Endodermal cell (in vitro differentiated cells): ENCODE data around the gene APEH. TPM values are rescaled to one million over a fixed set of nuclear protein-coding genes. Genes with fewer than 3 reads are reported as not detected.

Experiments used
- DNase-seq: peaks from one replicate; pipeline ENCODE4 v3.0.0-alpha.2; 2017
- H3K27ac ChIP-seq: 2 replicates; pipeline ENCODE4 v1.5.1; 2013; ENCODE audit warnings: mild to moderate bottlenecking, low read depth, low read length, moderate library complexity
- H3K27me3 ChIP-seq: 2 replicates; pipeline ENCODE4 v1.6.1; 2013; ENCODE audit warnings: mild to moderate bottlenecking, low read length, moderate library complexity; ENCODE audit not compliant: insufficient read depth, control insufficient read depth, poor library complexity, severe bottlenecking
- H3K36me3 ChIP-seq: 2 replicates; pipeline ENCODE4 v1.7.0; 2013; ENCODE audit warnings: mild to moderate bottlenecking, low read length, moderate library complexity; ENCODE audit not compliant: control insufficient read depth, insufficient read depth
- H3K4me1 ChIP-seq: one replicate; pipeline ENCODE4 v1.7.0; 2013; ENCODE audit warnings: low read length; ENCODE audit not compliant: control insufficient read depth, insufficient read depth
- H3K4me3 ChIP-seq: 2 replicates; pipeline ENCODE4 v1.5.1; 2013; ENCODE audit warnings: mild to moderate bottlenecking, low read length, moderate library complexity
- H3K9ac ChIP-seq: 2 replicates; pipeline ENCODE4 v1.6.1; 2013; ENCODE audit warnings: mild to moderate bottlenecking, low read length, moderate library complexity; ENCODE audit not compliant: poor library complexity, severe bottlenecking; ENCODE audit errors: extremely low read depth
- H3K9me3 ChIP-seq: 2 replicates; pipeline ENCODE4 v1.6.1; 2013; ENCODE audit warnings: mild to moderate bottlenecking, low read length, moderate library complexity; ENCODE audit not compliant: control insufficient read depth
- H3K27ac Mint-ChIP-seq: 2 replicates; pipeline ENCODE4 v1.8.0; 2020; ENCODE audit warnings: mixed read lengths
- H3K27me3 Mint-ChIP-seq: 2 replicates; pipeline ENCODE4 v1.8.0; 2021; ENCODE audit warnings: mild to moderate bottlenecking, mixed read lengths; ENCODE audit not compliant: insufficient read depth
- H3K36me3 Mint-ChIP-seq: 2 replicates; pipeline ENCODE4 v1.8.0; 2020; ENCODE audit warnings: low read depth, mixed read lengths
- H3K4me1 Mint-ChIP-seq: 2 replicates; pipeline ENCODE4 v1.8.0; 2020; ENCODE audit warnings: mixed read lengths
- H3K4me3 Mint-ChIP-seq: 2 replicates; pipeline ENCODE4 v1.8.0; 2020; ENCODE audit warnings: mild to moderate bottlenecking, moderate library complexity, mixed read lengths
- H3K9me3 Mint-ChIP-seq: 2 replicates; pipeline ENCODE4 v1.8.0; 2020; ENCODE audit warnings: mild to moderate bottlenecking, mixed read lengths
- WGBS, 2 experiments: methylation state at CpG; one replicate each; pipeline versions ENCODE4 v1.1.5 to v1.1.7; 2013; ENCODE audit warnings: missing lambda C conversion rate in 2 of 2, mixed read lengths in 1 of 2; ENCODE audit not compliant: insufficient coverage in 1 of 2, insufficient read length in 1 of 2; 5-methylcytosine and 5-hydroxymethylcytosine counted together
- total RNA-seq, 2 donors: library from RNA; stranded (reverse); fragmentation: NEBNext Ultra II Directional in 1 of 2; extraction: Animal tissue kit (Norgen Biotek cat#: 25700) in 1 of 2; gene quantifications; 2 replicates in 1 of 2; 3 replicates in 1 of 2; pipeline ENCODE4 v1.2.1, GENCODE V29; 2021
- TF ChIP-seq, protein P1 (sequence below): fragments of 200-600 bp; sonication (generic); conservative IDR thresholded peaks from 2 replicates; pipeline ENCODE4 v1.5.0; 2021; ENCODE audit warnings: antibody characterized with exemption, mild to moderate bottlenecking

Gene APEH
- total RNA-seq, 2 donors from 2014 or later: 188 to 216 TPM

DNA sequence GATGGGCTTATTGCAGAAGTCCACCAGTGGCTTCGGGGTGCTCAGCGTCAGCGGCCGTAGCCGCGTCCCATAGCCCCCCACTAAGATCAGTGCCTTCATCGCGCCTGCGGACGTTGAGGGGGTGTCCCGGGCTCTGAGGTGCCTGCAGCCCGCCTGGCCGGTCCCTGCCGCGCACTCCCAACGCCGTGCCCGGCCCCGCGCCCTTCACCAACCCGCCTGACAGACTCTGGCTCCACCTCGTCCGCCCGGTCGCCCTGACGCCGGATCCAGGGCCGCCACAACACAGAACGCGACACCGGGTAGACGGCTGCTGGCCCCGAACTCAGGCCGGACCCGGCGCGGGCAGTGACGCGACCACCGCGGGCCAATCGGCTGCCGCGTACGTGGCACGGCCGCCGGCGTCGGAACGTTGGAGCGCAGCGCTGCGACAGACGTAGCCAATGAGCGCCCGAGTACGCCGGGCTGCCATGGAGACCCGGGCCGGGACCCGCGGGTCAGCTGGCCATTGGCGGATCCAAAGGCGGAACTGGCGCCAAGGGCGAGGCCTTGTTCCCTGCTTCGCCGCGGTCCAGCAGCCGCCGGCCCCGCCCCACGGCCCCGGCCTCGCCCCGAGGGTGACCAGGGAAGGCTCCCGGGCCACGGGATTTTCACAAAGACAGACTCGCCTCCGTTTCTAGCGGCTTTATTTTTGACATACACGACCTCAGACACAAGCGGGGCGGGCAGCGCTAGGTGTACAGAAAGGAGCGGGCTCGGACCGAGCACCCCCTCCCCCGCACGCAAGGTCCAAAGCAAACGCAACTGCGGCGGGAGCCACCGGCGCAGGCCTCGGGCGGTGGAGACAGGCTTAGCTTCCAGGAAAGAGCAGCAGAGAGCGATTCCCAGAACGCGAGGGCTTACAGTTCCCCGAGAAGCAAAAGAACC, 49.7 kb downstream of the APEH start, which contains the start of gene GMPPB:
Gene GMPPB, minus strand, starts transcription at position 324 of the 924 bp plus-strand sequence. Its CDS starts 225 bp downstream, at position 99.
- peaks cover 7% of the 10 kb centered on the region for H3K4me1 ChIP-seq
- peaks cover 61% of the 10 kb centered on the region for H3K36me3 ChIP-seq
- H3K9me3 ChIP-seq: no peaks in the 10 kb centered on the region
- H3K27me3 ChIP-seq: no peaks in the 10 kb centered on the region
- Mint-ChIP-seq H3K27me3 (no peaks in the 10 kb centered on the region), H3K27ac (peak within 1 kb of the TSS; percentile 99), H3K4me3 (peak within 1 kb of the TSS; percentile 87), H3K36me3 (peaks cover 39% of the 10 kb centered on the region), H3K4me1 (peaks cover 5% of the 10 kb centered on the region), H3K9me3 (no peaks in the 10 kb centered on the region)
- peak within 1 kb of the TSS; percentile 97 for H3K4me3 ChIP-seq
- 1% methylated on average over 71 to 102 of the region's 102 CpGs for WGBS, 2 experiments
- H3K27ac ChIP-seq: peak within 1 kb of the TSS; percentile 92
- DNase-seq: peak; percentile 98
- TF ChIP-seq, protein P1, sequence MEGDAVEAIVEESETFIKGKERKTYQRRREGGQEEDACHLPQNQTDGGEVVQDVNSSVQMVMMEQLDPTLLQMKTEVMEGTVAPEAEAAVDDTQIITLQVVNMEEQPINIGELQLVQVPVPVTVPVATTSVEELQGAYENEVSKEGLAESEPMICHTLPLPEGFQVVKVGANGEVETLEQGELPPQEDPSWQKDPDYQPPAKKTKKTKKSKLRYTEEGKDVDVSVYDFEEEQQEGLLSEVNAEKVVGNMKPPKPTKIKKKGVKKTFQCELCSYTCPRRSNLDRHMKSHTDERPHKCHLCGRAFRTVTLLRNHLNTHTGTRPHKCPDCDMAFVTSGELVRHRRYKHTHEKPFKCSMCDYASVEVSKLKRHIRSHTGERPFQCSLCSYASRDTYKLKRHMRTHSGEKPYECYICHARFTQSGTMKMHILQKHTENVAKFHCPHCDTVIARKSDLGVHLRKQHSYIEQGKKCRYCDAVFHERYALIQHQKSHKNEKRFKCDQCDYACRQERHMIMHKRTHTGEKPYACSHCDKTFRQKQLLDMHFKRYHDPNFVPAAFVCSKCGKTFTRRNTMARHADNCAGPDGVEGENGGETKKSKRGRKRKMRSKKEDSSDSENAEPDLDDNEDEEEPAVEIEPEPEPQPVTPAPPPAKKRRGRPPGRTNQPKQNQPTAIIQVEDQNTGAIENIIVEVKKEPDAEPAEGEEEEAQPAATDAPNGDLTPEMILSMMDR: no peak
- peak within 1 kb of the TSS; percentile 98 for H3K9ac ChIP-seq

DNA sequence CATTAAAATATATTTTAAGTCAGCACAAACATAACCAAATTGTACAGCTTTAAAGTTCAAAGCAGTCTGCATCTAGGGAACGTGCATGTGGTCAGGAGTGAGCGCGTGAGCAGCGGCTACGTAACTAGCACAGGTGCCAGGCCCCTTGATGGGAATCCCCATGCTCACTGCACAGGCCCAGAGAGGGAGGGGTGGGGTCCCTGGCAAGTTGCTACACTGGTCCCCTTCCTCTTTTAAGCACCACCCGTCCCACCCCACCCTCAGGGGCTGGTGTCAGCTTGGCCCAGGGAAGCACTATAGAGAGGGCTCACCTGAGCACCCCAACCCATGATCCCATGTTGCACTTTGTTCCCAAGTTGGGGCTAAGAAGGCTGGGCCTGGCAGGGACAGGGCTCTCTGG, 50.4 kb downstream of the APEH start:
- TF ChIP-seq, protein P1: no peak
- Histone ChIP-seq H3K9ac (peak overlapping the region; percentile 98), H3K4me1 (peaks cover 7% of the 10 kb centered on the region), H3K27me3 (no peaks in the 10 kb centered on the region), H3K4me3 (peak overlapping the region; percentile 80), H3K36me3 (peaks cover 63% of the 10 kb centered on the region), H3K9me3 (no peaks in the 10 kb centered on the region), H3K27ac (peak overlapping the region; percentile 86)
- 51 to 83% methylated on average over 5 to 6 of the region's 6 CpGs for WGBS, 2 experiments
- Mint-ChIP-seq H3K4me1 (peaks cover 4% of the 10 kb centered on the region), H3K27me3 (no peaks in the 10 kb centered on the region), H3K27ac (peak overlapping the region; percentile 99), H3K36me3 (peaks cover 39% of the 10 kb centered on the region), H3K9me3 (no peaks in the 10 kb centered on the region), H3K4me3 (peak overlapping the region; percentile 87)
- DNase-seq: peak; percentile 59

DNA sequence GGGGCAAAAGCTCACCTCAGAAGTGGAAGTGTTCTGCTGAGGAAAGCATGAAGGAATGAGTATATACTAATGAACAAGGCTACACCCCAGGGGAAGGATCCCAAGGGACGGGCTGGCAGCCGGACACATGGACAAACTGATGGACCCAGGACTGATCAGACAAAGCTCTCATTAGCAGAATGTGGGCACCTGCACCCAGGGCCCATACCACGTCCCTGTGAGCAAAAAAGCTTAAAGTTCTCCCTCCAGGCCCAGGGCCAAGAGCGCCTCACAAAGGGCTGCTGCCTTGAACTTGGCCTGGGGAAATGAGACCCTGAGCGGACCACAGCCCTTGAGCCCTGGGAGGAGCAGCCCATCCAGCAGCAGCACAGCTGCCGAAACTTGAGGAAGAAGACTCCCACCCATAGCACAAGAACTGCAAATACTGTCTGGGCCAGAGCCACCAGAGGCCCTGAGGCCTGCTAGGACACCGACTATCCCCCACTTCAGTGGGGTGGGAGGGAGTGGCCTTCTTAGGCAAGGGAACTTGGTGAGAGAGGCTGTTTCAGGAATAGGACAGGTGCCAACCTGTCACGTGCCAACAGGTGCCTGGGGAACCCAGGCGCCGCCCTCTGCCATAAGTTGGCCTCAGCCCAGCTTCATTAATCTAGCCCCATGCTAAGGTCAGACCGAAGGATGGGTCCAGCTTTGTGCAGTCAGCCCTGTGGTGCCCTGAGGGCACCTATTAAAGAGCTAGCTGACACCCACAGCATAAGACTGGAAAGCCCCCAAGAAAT, 51.9 kb downstream of the APEH start:
- Mint-ChIP-seq H3K4me1 (peaks cover 3% of the 10 kb centered on the region), H3K9me3 (no peaks in the 10 kb centered on the region), H3K4me3 (no peak overlapping the region), H3K27me3 (no peaks in the 10 kb centered on the region), H3K36me3 (peaks cover 39% of the 10 kb centered on the region), H3K27ac (no peak overlapping the region)
- peaks cover 64% of the 10 kb centered on the region for H3K36me3 ChIP-seq
- 94 to 97% methylated on average over 7 to 11 of the region's 11 CpGs for WGBS, 2 experiments
- peaks cover 7% of the 10 kb centered on the region for H3K4me1 ChIP-seq
- no peak for DNase-seq
- H3K9me3 ChIP-seq: no peaks in the 10 kb centered on the region
- no peak overlapping the region for H3K27ac ChIP-seq
- H3K9ac ChIP-seq: no peak overlapping the region
- no peak overlapping the region for H3K4me3 ChIP-seq
- TF ChIP-seq, protein P1: no peak
- no peaks in the 10 kb centered on the region for H3K27me3 ChIP-seq
